Jurkat, Clone E6-1 (cell line): ENCODE results near the gene PRDX1.
"Not testable (repeated sequence)": the region's sequence is repeated elsewhere in the genome, so short reads cannot be mapped to it uniquely, and the experiment has no call there.

Source experiments
- DNase-seq: peaks from one replicate; pipeline ENCODE4 v3.0.0-alpha.2; 2011; ENCODE audit warnings: low read depth, low spot score
- H3K4me3 ChIP-seq: 2 replicates; pipeline ENCODE4 v1.5.1; 2011; ENCODE audit warnings: mild to moderate bottlenecking, low read length, control low read depth, moderate library complexity

PRDX1 gene

GRCh38 chr1:45479039-45479748 lies 42.5 kb downstream of the PRDX1 start:
- DNase-seq = no peak
- H3K4me3 ChIP-seq = no peak overlapping the region

- DNase-seq = no peak
- H3K4me3 ChIP-seq = no peak overlapping the region
These were observed 43.4 kb downstream of the PRDX1 start for GRCh38 chr1:45478121-45478814.

GRCh38 chr1:45477646-45478045 lies 44.0 kb downstream of the PRDX1 start:
- H3K4me3 ChIP-seq = no peak overlapping the region
- DNase-seq = no peak

- DNase-seq, H3K4me3 ChIP-seq: not testable (repeated sequence)
These were observed 47.5 kb downstream of the PRDX1 start for GRCh38 chr1:45474194-45474593.

- no peak for DNase-seq
- no peak overlapping the region for H3K4me3 ChIP-seq
These were observed 48.4 kb downstream of the PRDX1 start for GRCh38 chr1:45473302-45473701.

- no peak overlapping the region for H3K4me3 ChIP-seq
- no peak for DNase-seq
These were observed 51.3 kb downstream of the PRDX1 start for GRCh38 chr1:45470306-45470798.

- not testable (repeated sequence) for DNase-seq, H3K4me3 ChIP-seq
These were observed 54.3 kb downstream of the PRDX1 start for GRCh38 chr1:45467353-45467752.

GRCh38 chr1:45465277-45465676 lies 56.4 kb downstream of the PRDX1 start:
- H3K4me3 ChIP-seq = no peak overlapping the region
- DNase-seq = no peak
